ENCODE results near the gene ITGA11. TPM values are rescaled to one million over a fixed set of nuclear protein-coding genes. Genes with fewer than 3 reads are reported as not detected.

The ITGA11 gene
- total RNA-seq, 2 donors from 2014 or later: 246 to 360 TPM

DNA sequence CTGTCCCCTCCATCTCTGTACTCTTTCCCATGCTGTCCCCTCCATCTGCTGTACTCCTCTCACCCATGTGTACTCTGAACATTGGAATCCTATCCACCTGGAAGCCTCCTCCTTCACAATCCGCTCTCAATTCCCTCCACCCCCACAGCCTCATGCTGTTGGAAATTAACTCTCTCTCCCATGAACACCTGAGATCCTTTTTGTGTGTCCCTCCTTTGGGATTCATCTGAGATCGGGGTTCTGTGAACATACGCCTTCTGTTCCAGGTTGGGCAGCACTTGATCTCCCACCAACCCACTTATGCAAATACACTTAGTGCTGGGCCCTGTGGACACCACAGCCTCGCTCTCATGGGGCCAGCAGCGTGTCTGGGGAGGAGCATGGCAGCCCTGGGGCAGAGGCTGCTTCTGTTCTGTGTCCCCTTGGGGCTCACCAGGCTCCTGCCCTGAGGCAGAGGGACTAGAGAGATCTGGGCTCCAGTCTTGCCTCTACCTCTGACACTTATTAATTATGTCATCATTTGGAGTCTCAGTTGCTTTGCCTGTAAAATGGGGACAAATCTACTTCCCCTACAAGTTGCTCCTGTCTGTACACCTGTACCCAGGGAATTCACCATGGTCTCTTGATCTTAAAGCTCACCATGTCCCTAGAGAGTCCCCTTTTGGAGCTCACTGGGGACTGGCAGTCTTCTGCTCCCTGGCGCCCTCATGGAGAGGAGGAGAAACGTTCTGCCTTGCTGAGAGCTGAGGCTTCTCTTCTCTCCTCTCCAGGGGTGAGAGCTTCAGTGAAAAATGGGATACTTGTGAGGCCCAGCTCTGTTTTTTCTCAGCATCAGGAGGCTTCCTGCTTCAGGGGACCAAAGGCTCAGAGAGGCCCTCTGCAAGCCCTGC lies 42.7 kb downstream of the ITGA11 start:
- Histone ChIP-seq H3K36me3 (no peaks in the 10 kb centered on the region), H3K27me3 (replicated peaks; ENCODE audit: insufficient read depth) (no peaks in the 10 kb centered on the region), H3K27ac (no peak overlapping the region), H3K4me3 (no peak overlapping the region), H3K4me1 (ENCODE audit: control insufficient read depth in 1 of 2, low read depth in 2 of 2) (peaks cover 8 to 33% of the 10 kb centered on the region in 2 donors), H3K9me3 (no peaks in the 10 kb centered on the region)
- DNase-seq (ENCODE audit: low spot score) (no peak), ATAC-seq (ENCODE audit: insufficient number of reproducible peaks, low FRiP score, low read depth) (no peak)
- TF ChIP-seq, protein P1, sequence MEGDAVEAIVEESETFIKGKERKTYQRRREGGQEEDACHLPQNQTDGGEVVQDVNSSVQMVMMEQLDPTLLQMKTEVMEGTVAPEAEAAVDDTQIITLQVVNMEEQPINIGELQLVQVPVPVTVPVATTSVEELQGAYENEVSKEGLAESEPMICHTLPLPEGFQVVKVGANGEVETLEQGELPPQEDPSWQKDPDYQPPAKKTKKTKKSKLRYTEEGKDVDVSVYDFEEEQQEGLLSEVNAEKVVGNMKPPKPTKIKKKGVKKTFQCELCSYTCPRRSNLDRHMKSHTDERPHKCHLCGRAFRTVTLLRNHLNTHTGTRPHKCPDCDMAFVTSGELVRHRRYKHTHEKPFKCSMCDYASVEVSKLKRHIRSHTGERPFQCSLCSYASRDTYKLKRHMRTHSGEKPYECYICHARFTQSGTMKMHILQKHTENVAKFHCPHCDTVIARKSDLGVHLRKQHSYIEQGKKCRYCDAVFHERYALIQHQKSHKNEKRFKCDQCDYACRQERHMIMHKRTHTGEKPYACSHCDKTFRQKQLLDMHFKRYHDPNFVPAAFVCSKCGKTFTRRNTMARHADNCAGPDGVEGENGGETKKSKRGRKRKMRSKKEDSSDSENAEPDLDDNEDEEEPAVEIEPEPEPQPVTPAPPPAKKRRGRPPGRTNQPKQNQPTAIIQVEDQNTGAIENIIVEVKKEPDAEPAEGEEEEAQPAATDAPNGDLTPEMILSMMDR (IDR thresholded peaks at IDR 0.05): no peak

DNA sequence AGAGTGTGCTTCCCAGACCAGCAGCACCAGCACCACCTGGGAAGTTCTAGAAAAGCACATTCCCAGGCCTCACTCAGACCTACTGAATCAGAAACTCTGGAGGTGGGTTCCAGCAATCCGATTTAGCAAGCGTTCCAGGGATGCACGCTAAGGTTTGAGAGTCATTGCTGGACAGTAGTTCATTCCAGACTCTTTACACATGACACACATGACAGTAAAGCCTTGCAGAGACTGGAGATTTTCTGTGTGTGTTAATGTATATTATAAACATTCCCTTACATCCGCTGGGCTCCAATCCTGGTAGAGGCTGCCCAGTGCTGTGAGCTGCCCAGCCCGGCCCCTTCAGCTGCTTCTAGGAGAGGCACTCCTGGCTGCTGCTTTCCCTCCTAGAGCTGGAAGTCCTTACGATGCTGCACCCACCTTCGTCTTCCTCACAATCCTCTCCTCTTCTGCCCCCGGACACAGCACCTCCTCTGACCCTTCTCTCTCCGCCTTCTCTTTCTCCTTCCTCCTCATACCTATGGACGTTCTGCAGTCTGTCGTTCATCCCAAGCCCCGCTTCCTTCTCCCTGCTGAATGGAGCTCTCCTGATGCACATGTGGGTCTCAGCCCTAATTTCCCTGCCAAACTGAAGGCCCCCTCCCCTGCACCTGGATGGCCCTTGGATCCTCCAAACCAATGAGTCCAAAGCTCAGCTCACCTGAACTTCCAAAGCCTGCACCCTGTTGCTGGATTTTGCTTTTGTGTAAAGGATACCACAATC lies 44.4 kb downstream of the ITGA11 start:
- ATAC-seq (ENCODE audit: insufficient number of reproducible peaks, low FRiP score, low read depth) (no peak), DNase-seq (ENCODE audit: low spot score) (no peak)
- Histone ChIP-seq H3K27me3 (replicated peaks; ENCODE audit: insufficient read depth) (no peaks in the 10 kb centered on the region), H3K9me3 (no peaks in the 10 kb centered on the region), H3K36me3 (no peaks in the 10 kb centered on the region), H3K4me3 (no peak overlapping the region), H3K4me1 (ENCODE audit: control insufficient read depth in 1 of 2, low read depth in 2 of 2) (peaks cover 14 to 50% of the 10 kb centered on the region in 2 donors), H3K27ac (no peak overlapping the region)
- TF ChIP-seq, protein P1 (IDR thresholded peaks at IDR 0.05): no peak

DNA sequence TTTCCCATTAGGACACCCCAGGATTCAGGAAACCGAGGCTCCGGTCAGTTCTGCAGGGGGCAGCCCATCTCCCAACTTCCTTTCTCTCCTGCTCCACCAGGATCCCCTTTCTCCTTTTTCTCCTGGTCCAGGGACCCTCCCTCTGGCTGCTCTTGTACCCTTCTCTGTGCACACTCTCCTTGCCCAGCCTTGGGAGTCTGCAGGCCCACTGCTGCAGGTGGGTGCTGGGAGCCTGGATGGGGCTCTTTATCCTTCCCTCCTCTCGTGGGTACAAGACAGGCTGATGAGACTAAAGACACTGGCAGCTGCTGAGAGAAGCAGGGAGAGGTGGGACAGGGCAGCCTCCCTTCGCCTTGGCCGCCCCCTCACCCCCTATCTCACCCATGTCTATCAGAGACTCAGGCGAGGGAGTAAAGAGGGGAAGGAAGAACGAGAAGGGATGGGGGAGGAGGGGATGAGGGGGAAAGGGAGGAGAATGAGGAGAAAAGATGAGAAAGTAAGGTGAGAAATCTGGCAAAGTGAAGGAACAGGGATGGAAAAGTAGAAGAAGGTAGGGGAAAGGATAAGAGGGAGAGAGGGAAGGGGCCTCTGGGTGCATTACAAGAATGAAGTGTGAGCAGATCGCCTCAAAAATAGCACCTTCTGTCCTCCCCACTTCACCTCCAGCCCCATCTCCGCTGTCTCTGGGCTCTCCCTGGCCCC lies 45.2 kb downstream of the ITGA11 start:
- TF ChIP-seq, protein P1 (IDR thresholded peaks at IDR 0.05): no peak
- H3K9me3 ChIP-seq: no peaks in the 10 kb centered on the region
- H3K36me3 ChIP-seq: no peaks in the 10 kb centered on the region
- no peaks in the 10 kb centered on the region for H3K27me3 ChIP-seq (replicated peaks; ENCODE audit: insufficient read depth)
- ATAC-seq (ENCODE audit: insufficient number of reproducible peaks, low FRiP score, low read depth) (no peak), DNase-seq (ENCODE audit: low spot score) (no peak)
- H3K4me3 ChIP-seq: no peak overlapping the region
- no peak overlapping the region for H3K27ac ChIP-seq
- H3K4me1 ChIP-seq (ENCODE audit: control insufficient read depth in 1 of 2, low read depth in 2 of 2): peaks cover 14 to 53% of the 10 kb centered on the region in 2 donors

DNA sequence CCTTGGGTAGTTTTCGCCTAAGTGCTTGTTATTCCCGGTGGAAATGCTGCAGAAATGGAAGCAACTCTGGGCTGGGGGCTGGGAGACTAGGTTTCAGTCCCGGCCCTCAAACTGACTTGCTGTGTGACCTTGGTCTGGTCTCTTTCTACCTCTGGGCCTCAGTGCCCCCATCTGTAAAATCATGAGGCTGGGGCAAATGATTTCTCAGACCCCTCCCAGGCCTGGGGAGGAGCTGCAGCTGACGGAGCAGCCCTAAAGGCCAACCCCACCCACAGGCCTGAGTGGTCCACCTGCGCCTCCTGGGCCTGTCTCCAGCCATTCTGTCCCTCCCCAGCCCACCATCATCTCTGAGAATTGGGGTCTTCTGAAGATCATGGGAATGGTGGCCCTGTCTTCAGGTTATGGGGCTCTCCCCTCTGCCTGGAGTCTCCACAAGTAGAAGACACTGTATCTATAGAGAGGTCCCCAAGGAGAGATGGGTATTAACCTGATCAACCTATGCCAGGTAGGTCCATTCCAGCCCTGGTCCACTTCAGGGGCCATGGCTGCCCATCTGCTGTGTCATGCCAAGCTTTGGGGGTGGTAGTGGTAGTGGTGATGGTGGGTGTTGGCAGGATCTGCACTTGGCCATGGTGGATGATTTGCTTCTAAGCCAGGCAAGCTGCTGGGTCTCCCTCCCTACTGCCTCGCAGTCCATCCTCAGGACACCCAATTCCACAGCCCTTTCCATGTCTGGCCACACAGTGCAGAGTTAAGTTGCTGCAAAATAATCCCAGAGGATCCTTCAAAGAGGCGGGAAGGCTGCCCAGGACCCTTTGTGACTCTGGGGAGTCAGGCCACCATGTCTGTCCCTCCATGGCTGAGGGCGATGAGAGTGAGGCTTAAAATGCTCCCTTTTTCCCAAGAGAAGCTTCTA lies 46.0 kb downstream of the ITGA11 start:
- no peaks in the 10 kb centered on the region for H3K36me3 ChIP-seq
- peaks cover 14 to 56% of the 10 kb centered on the region in 2 donors for H3K4me1 ChIP-seq (ENCODE audit: control insufficient read depth in 1 of 2, low read depth in 2 of 2)
- no peak for ATAC-seq (ENCODE audit: insufficient number of reproducible peaks, low FRiP score, low read depth)
- no peaks in the 10 kb centered on the region for H3K9me3 ChIP-seq
- no peak for DNase-seq (ENCODE audit: low spot score)
- peak overlapping the region; percentile 17 to 63 for H3K27ac ChIP-seq
- TF ChIP-seq, protein P1 (IDR thresholded peaks at IDR 0.05): no peak
- no peaks in the 10 kb centered on the region for H3K27me3 ChIP-seq (replicated peaks; ENCODE audit: insufficient read depth)
- H3K4me3 ChIP-seq: no peak overlapping the region
